ENCODE measurements around the gene LHFPL3.

LHFPL3 gene

GRCh38 chr7:104450861-104451260 lies 122.5 kb downstream of the LHFPL3 start:
- intact Hi-C loops (cut with DNase I) = no loop called here
- no peak for DNase-seq

- intact Hi-C loops (cut with DNase I) = no loop called here
- DNase-seq = no peak
Observed at GRCh38 chr7:104453190-104453589, 124.8 kb downstream of the LHFPL3 start.

DNA sequence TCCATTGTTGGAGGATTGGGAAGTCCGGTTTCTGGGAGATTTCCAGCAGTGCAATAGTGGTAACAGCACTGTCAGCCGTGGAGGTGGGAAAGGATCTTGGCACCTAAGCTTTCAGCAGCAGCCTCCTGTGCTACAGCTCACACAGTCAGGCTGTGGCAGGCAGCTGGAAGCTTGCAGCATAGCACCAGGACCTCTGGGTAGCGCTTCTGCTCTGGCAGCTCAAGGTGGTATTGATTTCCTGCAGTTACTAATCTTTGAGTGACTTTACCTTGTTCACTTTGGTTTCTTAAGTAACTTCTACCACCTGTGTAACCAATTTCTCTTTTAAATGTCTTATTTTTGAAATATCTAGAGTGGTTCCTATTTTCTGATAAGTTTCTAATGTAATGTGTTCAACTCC lies 130.5 kb downstream of the LHFPL3 start:
- DNase-seq = no peak
- intact Hi-C loops (cut with DNase I) = no loop called here

DNA sequence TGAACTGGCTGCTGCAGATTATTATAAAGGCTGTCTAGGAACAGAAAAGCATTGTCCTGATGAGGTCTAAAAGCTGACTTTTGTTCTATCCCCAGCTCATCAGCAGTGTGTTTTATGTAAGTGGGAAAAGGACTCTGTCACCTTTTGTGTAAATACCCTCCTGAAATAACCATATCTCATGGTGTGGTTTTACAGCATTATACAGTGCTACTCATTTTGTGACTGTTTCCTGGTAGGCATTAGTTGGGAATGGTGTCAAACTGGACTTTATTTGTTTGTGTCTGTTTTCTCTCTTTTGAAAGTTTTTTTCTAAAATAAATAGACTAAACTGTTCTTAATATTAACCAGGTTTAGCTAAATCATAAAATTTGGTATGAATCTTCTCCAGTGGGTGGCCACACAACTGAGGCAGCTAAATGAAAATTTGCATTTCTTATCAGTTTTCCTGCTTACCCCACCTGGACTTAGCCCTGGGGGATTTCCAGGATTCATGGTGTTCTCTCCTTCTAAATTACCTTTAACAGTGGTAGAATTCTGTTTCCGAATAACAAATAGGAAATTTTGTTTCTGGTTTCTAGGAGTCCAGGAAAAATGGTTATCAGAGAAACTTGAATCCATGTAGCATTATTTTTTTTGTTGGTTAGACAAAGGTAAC lies 140.9 kb downstream of the LHFPL3 start:
- intact Hi-C loops (cut with DNase I) = no loop called here
- DNase-seq = no peak

- DNase-seq = no peak
- intact Hi-C loops (cut with DNase I) = no loop called here
Observed at GRCh38 chr7:104480529-104480928, 152.1 kb downstream of the LHFPL3 start.

- intact Hi-C loops (cut with DNase I) = no loop called here
- DNase-seq = peak in 1 of 42 donors; percentile 16
Observed at GRCh38 chr7:104482362-104483037, 154.1 kb downstream of the LHFPL3 start.

- DNase-seq = no peak
Observed at GRCh38 chr7:104486931-104487330, 158.5 kb downstream of the LHFPL3 start.

GRCh38 chr7:104487642-104488041 lies 159.2 kb downstream of the LHFPL3 start:
- no peak for DNase-seq
- intact Hi-C loops (cut with DNase I) = no loop called here

More at GRCh38 chr7:104486931-104487330, 158.5 kb downstream of the LHFPL3 start:
- intact Hi-C loops (cut with DNase I) = no loop called here

DNA sequence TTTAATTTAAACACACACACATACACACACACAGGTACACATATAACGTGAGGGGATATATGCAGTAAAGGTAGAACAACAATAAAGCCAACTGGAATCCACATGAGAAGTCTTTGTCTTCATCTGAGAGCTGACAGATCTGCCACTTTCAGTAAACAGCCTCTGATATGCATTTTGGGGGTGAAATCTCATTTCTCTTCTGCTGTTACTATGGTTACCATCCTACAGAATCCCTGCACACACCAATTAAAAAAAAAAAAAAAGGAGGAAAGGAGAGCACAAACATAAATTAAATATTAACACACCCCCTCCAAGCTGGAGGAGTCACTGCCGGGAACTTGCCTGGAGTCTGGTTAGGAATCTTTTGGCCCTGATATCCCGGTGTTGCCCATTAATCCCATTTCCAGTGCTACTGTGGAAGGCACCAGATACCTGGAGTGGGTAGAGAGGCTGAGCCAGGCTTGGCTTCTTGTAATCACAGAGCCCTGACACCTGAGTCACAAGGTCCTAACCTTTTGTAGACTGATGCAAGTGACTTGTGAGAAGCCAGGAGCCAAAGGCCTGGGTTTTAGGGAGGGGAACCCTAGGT lies 169.1 kb downstream of the LHFPL3 start:
- intact Hi-C loops (cut with DNase I) = no loop called here
- DNase-seq = peak in 17 of 42 donors; percentile 3 to 40 (median 13)

DNA sequence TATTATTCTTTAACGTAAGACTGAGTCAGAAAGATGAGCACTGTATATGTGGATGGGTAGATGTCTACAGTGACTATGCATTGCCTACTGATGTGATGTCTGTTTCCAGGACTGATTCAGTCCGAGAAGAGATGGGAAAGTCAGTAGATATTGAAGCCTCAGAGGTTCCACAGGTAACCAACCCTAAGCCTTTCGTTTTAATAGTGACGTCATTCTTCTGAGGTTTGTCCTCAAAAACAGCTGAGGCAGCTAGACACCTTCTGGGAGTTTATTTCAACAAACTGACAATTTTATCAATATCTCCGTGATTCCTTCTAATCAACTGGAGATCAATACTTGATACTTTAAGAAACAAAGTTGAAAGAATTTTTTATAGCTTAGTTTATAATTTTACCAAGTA lies 171.6 kb downstream of the LHFPL3 start:
- intact Hi-C loops (cut with DNase I) = no loop called here
- no peak for DNase-seq

DNA sequence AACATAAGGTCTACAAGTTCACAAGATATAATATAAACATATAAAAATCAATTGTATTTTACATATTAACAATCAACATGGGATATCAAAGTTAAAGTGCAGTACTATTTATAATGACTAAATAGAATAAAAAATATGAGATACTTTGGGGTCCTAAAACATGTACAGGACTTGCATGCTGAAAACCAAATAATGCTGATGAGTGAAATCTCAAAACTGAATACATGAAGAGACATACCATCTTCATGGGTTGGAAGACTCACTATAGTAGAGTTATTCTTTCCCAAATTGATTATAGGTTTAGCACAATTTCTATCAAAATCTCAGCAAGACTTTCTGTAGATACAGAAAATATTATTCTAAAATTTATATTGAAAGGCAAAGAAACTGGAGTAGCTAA lies 181.5 kb downstream of the LHFPL3 start:
- intact Hi-C loops (cut with DNase I) = no loop called here
- no peak for DNase-seq

- intact Hi-C loops (cut with DNase I) = no loop called here
- DNase-seq = no peak
Observed at GRCh38 chr7:104524853-104525252, 196.4 kb downstream of the LHFPL3 start.

- DNase-seq = no peak
- intact Hi-C loops (cut with DNase I) = no loop called here
Observed at GRCh38 chr7:104528142-104528541, 199.7 kb downstream of the LHFPL3 start.

GRCh38 chr7:104529567-104529966 lies 201.2 kb downstream of the LHFPL3 start:
- DNase-seq = no peak
- intact Hi-C loops (cut with DNase I) = no loop called here

DNA sequence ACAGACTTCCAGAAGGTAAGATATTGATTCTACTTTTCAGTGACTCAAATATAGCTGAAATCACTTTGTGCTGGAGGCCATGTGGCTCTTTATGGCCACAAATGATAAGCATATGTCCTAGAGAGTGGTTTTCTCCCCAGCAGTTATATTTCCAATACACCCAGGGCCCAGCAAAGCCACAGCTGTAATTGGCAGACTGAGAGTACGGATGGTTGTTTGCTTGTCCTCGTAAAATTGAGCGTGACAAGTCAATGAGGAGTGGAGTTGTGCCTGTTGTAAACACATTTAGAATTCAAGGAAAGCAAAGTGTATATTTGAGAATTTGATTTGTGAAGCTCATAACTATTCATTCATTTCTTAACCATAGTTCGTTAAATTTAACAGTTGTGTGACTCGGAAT lies 201.8 kb downstream of the LHFPL3 start:
- no peak for DNase-seq
- intact Hi-C loops (cut with DNase I) = no loop called here

- no peak for DNase-seq
- intact Hi-C loops (cut with DNase I) = no loop called here
Observed at GRCh38 chr7:104534149-104534548, 205.7 kb downstream of the LHFPL3 start.

GRCh38 chr7:104535841-104536240 lies 207.4 kb downstream of the LHFPL3 start:
- DNase-seq = no peak
- intact Hi-C loops (cut with DNase I) = no loop called here

DNA sequence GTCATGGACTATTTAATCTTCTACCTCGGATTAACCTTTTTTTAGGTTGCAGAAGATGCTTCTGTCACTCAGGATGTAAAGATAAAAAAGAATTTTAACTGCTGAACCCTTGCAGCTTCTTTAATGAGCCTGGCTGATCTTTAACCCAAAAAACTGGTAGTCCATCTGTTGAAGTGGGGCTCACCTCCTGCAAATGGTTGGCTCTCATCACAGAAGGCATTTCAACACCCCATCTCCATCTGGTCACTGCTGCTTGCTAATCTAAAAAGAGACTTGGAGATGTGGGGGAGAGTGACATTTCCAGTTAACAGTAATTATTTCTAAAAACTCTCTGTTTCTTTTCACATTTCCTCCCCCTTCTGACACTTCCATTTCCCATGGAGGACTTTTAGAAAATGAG lies 208.6 kb downstream of the LHFPL3 start:
- intact Hi-C loops (cut with DNase I) = no loop called here
- DNase-seq = no peak

- peak in 8 of 42 donors; percentile 2 to 57 (median 30) for DNase-seq
- intact Hi-C loops (cut with DNase I) = no loop called here
Observed at GRCh38 chr7:104538152-104538551, 209.7 kb downstream of the LHFPL3 start.

- intact Hi-C loops (cut with DNase I) = no loop called here
- no peak for DNase-seq
Observed at GRCh38 chr7:104541897-104542296, 213.5 kb downstream of the LHFPL3 start.

GRCh38 chr7:104548861-104549260 lies 220.5 kb downstream of the LHFPL3 start:
- DNase-seq = no peak
- intact Hi-C loops (cut with DNase I) = no loop called here

All from head of caudate nucleus (tissue), 42 donors.